Measurements from ENCODE around the gene JAM3. TPM values are rescaled to one million over a fixed set of nuclear protein-coding genes. Genes with fewer than 3 reads are reported as not detected.

JAM3 gene
- total and polyA plus RNA-seq, 2 donors (not counting 1 experiment from before 2014, with no cell fraction given), result 13.5 to 29.6 TPM

DNA sequence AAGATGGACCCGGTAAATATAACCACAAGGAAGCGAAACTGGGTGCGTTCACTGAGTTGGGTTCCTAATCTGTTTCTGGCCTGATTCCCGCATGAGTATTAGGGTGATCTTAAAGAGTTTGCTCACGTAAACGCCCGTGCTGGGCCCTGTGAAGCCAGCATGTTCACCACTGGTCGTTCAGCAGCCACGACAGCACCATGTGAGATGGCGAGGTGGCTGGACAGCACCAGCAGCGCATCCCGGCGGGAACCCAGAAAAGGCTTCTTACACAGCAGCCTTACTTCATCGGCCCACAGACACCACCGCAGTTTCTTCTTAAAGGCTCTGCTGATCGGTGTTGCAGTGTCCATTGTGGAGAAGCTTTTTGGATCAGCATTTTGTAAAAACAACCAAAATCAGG, 80.5 kb downstream of the JAM3 start:
- WGBS (ENCODE audit: insufficient coverage), result 96% methylated on average over 12 of the region's 16 CpGs
- H3K79me2 ChIP-seq (ENCODE audit: control insufficient read depth, insufficient read depth, low read length), result no peaks in the 10 kb centered on the region
- ChIA-PET CTCF (no interaction called here), POLR2A (no interaction called here)
- no peak overlapping the region for H3K4me3 ChIP-seq (ENCODE audit: control extremely low read depth in 1 of 5, extremely low read depth in 1 of 5, insufficient read depth in 1 of 5, low read depth in 2 of 5, low read length in 4 of 5)
- no peaks in the 10 kb centered on the region for H4K20me1 ChIP-seq (ENCODE audit: control insufficient read depth, insufficient read depth, low read length, poor library complexity, severe bottlenecking)
- no peak for TF ChIP-seq EZH2 (IDR thresholded peaks at IDR 0.05; ENCODE audit: borderline replicate concordance, insufficient read depth, low read depth, low read length, poor library complexity, severe bottlenecking)
- TF ChIP-seq, protein P1, sequence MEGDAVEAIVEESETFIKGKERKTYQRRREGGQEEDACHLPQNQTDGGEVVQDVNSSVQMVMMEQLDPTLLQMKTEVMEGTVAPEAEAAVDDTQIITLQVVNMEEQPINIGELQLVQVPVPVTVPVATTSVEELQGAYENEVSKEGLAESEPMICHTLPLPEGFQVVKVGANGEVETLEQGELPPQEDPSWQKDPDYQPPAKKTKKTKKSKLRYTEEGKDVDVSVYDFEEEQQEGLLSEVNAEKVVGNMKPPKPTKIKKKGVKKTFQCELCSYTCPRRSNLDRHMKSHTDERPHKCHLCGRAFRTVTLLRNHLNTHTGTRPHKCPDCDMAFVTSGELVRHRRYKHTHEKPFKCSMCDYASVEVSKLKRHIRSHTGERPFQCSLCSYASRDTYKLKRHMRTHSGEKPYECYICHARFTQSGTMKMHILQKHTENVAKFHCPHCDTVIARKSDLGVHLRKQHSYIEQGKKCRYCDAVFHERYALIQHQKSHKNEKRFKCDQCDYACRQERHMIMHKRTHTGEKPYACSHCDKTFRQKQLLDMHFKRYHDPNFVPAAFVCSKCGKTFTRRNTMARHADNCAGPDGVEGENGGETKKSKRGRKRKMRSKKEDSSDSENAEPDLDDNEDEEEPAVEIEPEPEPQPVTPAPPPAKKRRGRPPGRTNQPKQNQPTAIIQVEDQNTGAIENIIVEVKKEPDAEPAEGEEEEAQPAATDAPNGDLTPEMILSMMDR (IDR thresholded peaks at IDR 0.05), result no peak
- no peak for DNase-seq
- no peaks in the 10 kb centered on the region for H3K4me1 ChIP-seq (ENCODE audit: control insufficient read depth in 2 of 2, insufficient read depth in 2 of 2, low read length in 2 of 2)
- H3K27me3 ChIP-seq (replicated peaks in 1 of 4; ENCODE audit: control extremely low read depth in 1 of 4, control insufficient read depth in 3 of 4, insufficient read depth in 4 of 4, low read length in 3 of 4), result no peaks in the 10 kb centered on the region
- no peaks in the 10 kb centered on the region for H3K4me1 Mint-ChIP-seq
- H3K9me3 ChIP-seq (ENCODE audit: control extremely low read depth in 1 of 3, control insufficient read depth in 2 of 3, insufficient read depth in 1 of 3, low read length in 2 of 3), result no peaks in the 10 kb centered on the region
- no peak overlapping the region for H3K9ac ChIP-seq (ENCODE audit: low read length)
- no peaks in the 10 kb centered on the region for H3K27me3 Mint-ChIP-seq
- H3K27ac Mint-ChIP-seq, result no peak overlapping the region
- no peak overlapping the region for H3K4me2 ChIP-seq (replicated peaks; ENCODE audit: low read depth, low read length, poor library complexity, severe bottlenecking)
- ATAC-seq (ENCODE audit: low read depth), result no peak
- H3K4me3 Mint-ChIP-seq, result no peak overlapping the region
- intact Hi-C loops (cut with micrococcal nuclease), result no loop called here
- H3K9me3 Mint-ChIP-seq (ENCODE audit: insufficient read depth), result no peaks in the 10 kb centered on the region
- no peak overlapping the region for H3K27ac ChIP-seq (ENCODE audit: low read length in 2 of 2)
- peaks cover 0 to 43% of the 10 kb centered on the region in 2 experiments for H3K36me3 ChIP-seq (replicated peaks in 1 of 2; ENCODE audit: control extremely low read depth in 1 of 2, control insufficient read depth in 1 of 2, extremely low read depth in 1 of 2, insufficient read depth in 2 of 2, low read length in 1 of 2)
- H2AFZ ChIP-seq (ENCODE audit: insufficient read depth, low read depth, low read length, poor library complexity, severe bottlenecking), result no peak overlapping the region

DNA sequence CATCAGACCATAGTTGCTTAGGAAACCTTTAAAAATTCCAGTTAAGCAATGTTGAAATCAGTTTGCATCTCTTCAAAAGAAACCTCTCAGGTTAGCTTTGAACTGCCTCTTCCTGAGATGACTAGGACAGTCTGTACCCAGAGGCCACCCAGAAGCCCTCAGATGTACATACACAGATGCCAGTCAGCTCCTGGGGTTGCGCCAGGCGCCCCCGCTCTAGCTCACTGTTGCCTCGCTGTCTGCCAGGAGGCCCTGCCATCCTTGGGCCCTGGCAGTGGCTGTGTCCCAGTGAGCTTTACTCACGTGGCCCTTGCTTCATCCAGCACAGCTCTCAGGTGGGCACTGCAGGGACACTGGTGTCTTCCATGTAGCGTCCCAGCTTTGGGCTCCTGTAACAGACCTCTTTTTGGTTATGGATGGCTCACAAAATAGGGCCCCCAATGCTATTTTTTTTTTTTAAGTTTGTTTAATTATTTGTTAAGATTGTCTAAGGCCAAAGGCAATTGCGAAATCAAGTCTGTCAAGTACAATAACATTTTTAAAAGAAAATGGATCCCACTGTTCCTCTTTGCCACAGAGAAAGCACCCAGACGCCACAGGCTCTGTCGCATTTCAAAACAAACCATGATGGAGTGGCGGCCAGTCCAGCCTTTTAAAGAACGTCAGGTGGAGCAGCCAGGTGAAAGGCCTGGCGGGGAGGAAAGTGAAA, 81.5 kb downstream of the JAM3 start:
- 96% methylated on average over 10 of the region's 12 CpGs for WGBS (ENCODE audit: insufficient coverage)
- intact Hi-C loops (cut with micrococcal nuclease), result no loop called here

More for the DNA sequence above, 81.5 kb downstream of the JAM3 start:
- H3K27me3 Mint-ChIP-seq, result no peaks in the 10 kb centered on the region
- H3K4me3 ChIP-seq (ENCODE audit: control extremely low read depth in 1 of 5, extremely low read depth in 1 of 5, insufficient read depth in 1 of 5, low read depth in 2 of 5, low read length in 4 of 5), result no peak overlapping the region
- peaks cover 0 to 44% of the 10 kb centered on the region in 2 experiments for H3K36me3 ChIP-seq (replicated peaks in 1 of 2; ENCODE audit: control extremely low read depth in 1 of 2, control insufficient read depth in 1 of 2, extremely low read depth in 1 of 2, insufficient read depth in 2 of 2, low read length in 1 of 2)
- no peak for DNase-seq
- no peak overlapping the region for H3K9ac ChIP-seq (ENCODE audit: low read length)
- H2AFZ ChIP-seq (ENCODE audit: insufficient read depth, low read depth, low read length, poor library complexity, severe bottlenecking), result no peak overlapping the region
- no peaks in the 10 kb centered on the region for H3K4me1 ChIP-seq (ENCODE audit: control insufficient read depth in 2 of 2, insufficient read depth in 2 of 2, low read length in 2 of 2)
- H3K27ac ChIP-seq (ENCODE audit: low read length in 2 of 2), result no peak overlapping the region
- POLR2A ChIA-PET, result no interaction called here
- no peak for ATAC-seq (ENCODE audit: low read depth)
- TF ChIP-seq, protein P1 (IDR thresholded peaks at IDR 0.05), result no peak
- no peak for TF ChIP-seq EZH2 (IDR thresholded peaks at IDR 0.05; ENCODE audit: borderline replicate concordance, insufficient read depth, low read depth, low read length, poor library complexity, severe bottlenecking)
- H3K9me3 Mint-ChIP-seq (ENCODE audit: insufficient read depth), result no peaks in the 10 kb centered on the region
- H3K4me2 ChIP-seq (replicated peaks; ENCODE audit: low read depth, low read length, poor library complexity, severe bottlenecking), result no peak overlapping the region
- no peak overlapping the region for H3K4me3 Mint-ChIP-seq
- H3K27me3 ChIP-seq (replicated peaks in 1 of 4; ENCODE audit: control extremely low read depth in 1 of 4, control insufficient read depth in 3 of 4, insufficient read depth in 4 of 4, low read length in 3 of 4), result no peaks in the 10 kb centered on the region
- no peak overlapping the region for H3K27ac Mint-ChIP-seq
- CTCF ChIA-PET, result interaction anchor here (1.0 kb wide), 1 partner anchor 11 kb away, joined by 4 read pairs; no protein-coding TSS in a partner anchor
- H4K20me1 ChIP-seq (ENCODE audit: control insufficient read depth, insufficient read depth, low read length, poor library complexity, severe bottlenecking), result no peaks in the 10 kb centered on the region
- H3K4me1 Mint-ChIP-seq, result no peaks in the 10 kb centered on the region
- H3K79me2 ChIP-seq (ENCODE audit: control insufficient read depth, insufficient read depth, low read length), result no peaks in the 10 kb centered on the region
- no peaks in the 10 kb centered on the region for H3K9me3 ChIP-seq (ENCODE audit: control extremely low read depth in 1 of 3, control insufficient read depth in 2 of 3, insufficient read depth in 1 of 3, low read length in 2 of 3)

All from B cell (primary cell).